HepG2 (cell line): ENCODE data around the gene DCDC2C. TPM values are rescaled to one million over a fixed set of nuclear protein-coding genes. Genes with fewer than 3 reads are reported as not detected.

Source experiments
- ATAC-seq: fragments of 200-7000 bp; cut with Tn5 transposase; 3 replicates; pipeline ENCODE4 v1.9.1; 2020; ENCODE audit warnings: mild to moderate bottlenecking, moderate library complexity
- BruUV-seq: library from RNA; stranded (reverse); fragments of 400-500 nt; replicated peaks from 2 replicates; lab custom pipeline; 2021; lab: Mats Ljungman, UMichigan
- CTCF ChIA-PET: fragments of 300-600 bp; formaldehyde crosslinking; extraction: SDS; loops from one replicate; lab custom pipeline; 2021; ENCODE audit warnings: low total read pairs, inconsistent platforms, low intra/inter-chr PET ratio; lab: Yijun Ruan, JAX
- POLR2A ChIA-PET: fragments of 350-600 bp; sonication (Branson Sonifier 250); formaldehyde crosslinking; loops from one replicate; lab custom pipeline; 2020; ENCODE audit warnings: antibody characterized with exemption, inconsistent platforms; lab: Yijun Ruan, JAX
- DNase-seq: peaks from one replicate; pipeline ENCODE4 v3.0.0-alpha.2; 2015; ENCODE audit warnings: low spot score
- FAIRE-seq: peaks from 3 replicates; lab custom pipeline; 2011; peaks lifted over from hg19 to GRCh38; lab: Jason Lieb, UNC
- H2AFZ ChIP-seq: one replicate; pipeline ENCODE4 v1.6.1; 2011; ENCODE audit warnings: low read length, inconsistent platforms
- H3K27ac ChIP-seq: fragments of 300-600 bp; 3 replicates; pipeline ENCODE4 v1.8.0; 2011; ENCODE audit warnings: mixed run types, mild to moderate bottlenecking, mixed read lengths, low read length, inconsistent platforms; ENCODE audit not compliant: insufficient read depth; ENCODE audit errors: extremely low read length
- H3K27me3 ChIP-seq, 2 experiments: fragments of 200-600 bp in 1 of 2; 2 replicates in 1 of 2; 3 replicates in 1 of 2; pipeline versions ENCODE4 v1.6.0 to v1.8.0; 2011; ENCODE audit warnings: low read length in 2 of 2, mild to moderate bottlenecking in 2 of 2, moderate library complexity in 2 of 2, inconsistent platforms in 1 of 2; ENCODE audit not compliant: insufficient read depth in 2 of 2, control insufficient read depth in 1 of 2
- H3K36me3 ChIP-seq, 2 experiments: fragments of 200-600 bp in 1 of 2; replicated peaks in 1 of 2; 2 replicates in 1 of 2; 3 replicates in 1 of 2; pipeline versions ENCODE4 v1.5.1 to v1.8.0; 2011; ENCODE audit warnings: low read length in 2 of 2, inconsistent platforms in 1 of 2; ENCODE audit not compliant: insufficient read depth in 2 of 2, control insufficient read depth in 1 of 2
- H3K4me1 ChIP-seq: 2 replicates; pipeline ENCODE4 v1.5.1; 2012; ENCODE audit warnings: low read length, inconsistent platforms; ENCODE audit not compliant: insufficient read depth
- H3K4me2 ChIP-seq: 2 replicates; pipeline ENCODE4 v1.6.0; 2011; ENCODE audit warnings: low read depth, low read length, inconsistent platforms
- H3K4me3 ChIP-seq, 3 experiments: fragments of 200-600 bp in 1 of 3; sonication (generic), shearing (Covaris generic) in 1 of 3; replicated peaks in 1 of 3; 2 replicates each; pipeline ENCODE4 v1.5.1; 2011 to 2016; ENCODE audit warnings: low read length in 3 of 3, inconsistent platforms in 2 of 3, low read depth in 2 of 3, mild to moderate bottlenecking in 2 of 3, control low read depth in 1 of 3, mixed read lengths in 1 of 3; ENCODE audit not compliant: insufficient read depth in 1 of 3
- H3K79me2 ChIP-seq: one replicate; pipeline ENCODE4 v1.6.1; 2011; ENCODE audit warnings: low read length, inconsistent platforms; ENCODE audit not compliant: insufficient read depth
- H3K9ac ChIP-seq: 2 replicates; pipeline ENCODE4 v1.6.0; 2011; ENCODE audit warnings: mild to moderate bottlenecking, low read depth, low read length, inconsistent platforms; ENCODE audit not compliant: insufficient read depth
- H3K9me3 ChIP-seq: 2 replicates; pipeline ENCODE4 v1.5.1; 2012; ENCODE audit warnings: mild to moderate bottlenecking, low read length
- H4K20me1 ChIP-seq: 2 replicates; pipeline ENCODE4 v1.6.0; 2011; ENCODE audit warnings: inconsistent platforms, mild to moderate bottlenecking, low read length, moderate library complexity; ENCODE audit not compliant: insufficient read depth
- FOXK1 ChIP-seq: sonication (generic); formaldehyde crosslinking; IDR thresholded peaks from 2 replicates; pipeline ENCODE4 v1.4.0; 2020; ENCODE audit warnings: low read depth, missing genetic modification reagents, borderline replicate concordance
- GTF2F1 ChIP-seq: fragments of 150-350 bp; IDR thresholded peaks from 2 replicates; pipeline ENCODE4 v1.6.1; 2014; ENCODE audit warnings: low read length
- ISL2 ChIP-seq: sonication (generic); formaldehyde crosslinking; IDR thresholded peaks from 2 replicates; pipeline ENCODE4 v1.5.0; 2020; ENCODE audit warnings: missing genetic modification reagents
- POLR2A ChIP-seq, 2 experiments: IDR thresholded peaks; 2 replicates each; pipeline ENCODE4 v1.6.1; 2011; ENCODE audit warnings: low read depth in 2 of 2, low read length in 2 of 2, mild to moderate bottlenecking in 1 of 2, moderate library complexity in 1 of 2; ENCODE audit not compliant: insufficient read depth in 1 of 2
- TRIM24 ChIP-seq: sonication (generic); formaldehyde crosslinking; IDR thresholded peaks from 2 replicates; pipeline ENCODE4 v1.8.0; 2022; ENCODE audit warnings: mild to moderate bottlenecking, missing genetic modification reagents
- ZFP1 ChIP-seq: IDR thresholded peaks from 2 replicates; pipeline ENCODE4 v1.6.1; 2016
- ZKSCAN8 ChIP-seq: IDR thresholded peaks from 2 replicates; pipeline ENCODE4 v1.6.1; 2016; ENCODE audit warnings: borderline replicate concordance, missing genetic modification reagents, missing compliant biosample characterization
- ZNF205 ChIP-seq: IDR thresholded peaks from 2 replicates; pipeline ENCODE4 v1.6.1; 2018; ENCODE audit warnings: missing biosample characterization, missing genetic modification reagents
- ZNF253 ChIP-seq: sonication (generic); formaldehyde crosslinking; IDR thresholded peaks from 2 replicates; pipeline ENCODE4 v1.8.0; 2022; ENCODE audit warnings: mild to moderate bottlenecking, missing genetic modification reagents, borderline replicate concordance
- ZNF329 ChIP-seq: sonication (generic); formaldehyde crosslinking; IDR thresholded peaks from 2 replicates; pipeline ENCODE4 v1.9.0; 2021; ENCODE audit warnings: low read depth, mild to moderate bottlenecking, missing genetic modification reagents
- ZNF543 ChIP-seq: sonication (generic); formaldehyde crosslinking; IDR thresholded peaks from 2 replicates; pipeline ENCODE4 v1.4.0; 2020; ENCODE audit warnings: mild to moderate bottlenecking, missing genetic modification reagents
- ZNF556 ChIP-seq: sonication (generic); formaldehyde crosslinking; IDR thresholded peaks from 2 replicates; pipeline ENCODE4 v1.4.0; 2020; ENCODE audit warnings: mild to moderate bottlenecking, missing genetic modification reagents, borderline replicate concordance
- WGBS: methylation state at CpG from one replicate; pipeline ENCODE4 v1.1.6; 2017; ENCODE audit warnings: low lambda C conversion rate; 5-methylcytosine and 5-hydroxymethylcytosine counted together
- in situ Hi-C: cut with HindIII; loops from 2 replicates; pipeline ENCODE4 v1.10.0; 2017; ENCODE audit warnings: low pct_unique_long_range_greater_than_20kb; ENCODE audit not compliant: extremely low pct_ligation_motif_present
- intact Hi-C: fragments of 100-400 bp; cut with micrococcal nuclease; formaldehyde crosslinking; loops from one replicate; pipeline ENCODE4 v1.10.0; 2022; ENCODE audit not compliant: unreplicated experiment
- polyA plus RNA-seq, 8 experiments: library from polyadenylated mRNA; depleted of rRNA in 3 of 8; stranded (reverse) in 7 of 8; unstranded in 1 of 8; fragments of >200 nt; fragmentation: Illumina TruSeq in 4 of 8; extraction: Trizol in 4 of 8; gene quantifications; 2 replicates each; pipeline versions ENCODE4 v1.2.1 to v1.2.3, GENCODE V29; 2011 to 2016; ENCODE audit warnings: low read depth in 4 of 8, missing spikeins in 1 of 8, mixed read lengths in 1 of 8; ENCODE audit not compliant: insufficient read depth in 1 of 8
- total RNA-seq, 5 experiments: library from RNA; depleted of rRNA; stranded (reverse); fragments of >200 nt; fragmentation: Illumina TruSeq; extraction: Trizol; gene quantifications; 2 replicates each; pipeline ENCODE4 v1.2.3, GENCODE V29; 2016; ENCODE audit warnings: low read depth in 1 of 5
- TF ChIP-seq, protein P1 (sequence below): sonication (generic); formaldehyde crosslinking; IDR thresholded peaks from 2 replicates; pipeline ENCODE4 v1.8.0; 2022; ENCODE audit warnings: missing genetic modification reagents, mild to moderate bottlenecking, inconsistent platforms, borderline replicate concordance

Gene DCDC2C
- total and polyA plus RNA-seq, 2 of the 13 experiments (the other 11 are each of a cell fraction or from before 2014, with no cell fraction given): not detected

DNA sequence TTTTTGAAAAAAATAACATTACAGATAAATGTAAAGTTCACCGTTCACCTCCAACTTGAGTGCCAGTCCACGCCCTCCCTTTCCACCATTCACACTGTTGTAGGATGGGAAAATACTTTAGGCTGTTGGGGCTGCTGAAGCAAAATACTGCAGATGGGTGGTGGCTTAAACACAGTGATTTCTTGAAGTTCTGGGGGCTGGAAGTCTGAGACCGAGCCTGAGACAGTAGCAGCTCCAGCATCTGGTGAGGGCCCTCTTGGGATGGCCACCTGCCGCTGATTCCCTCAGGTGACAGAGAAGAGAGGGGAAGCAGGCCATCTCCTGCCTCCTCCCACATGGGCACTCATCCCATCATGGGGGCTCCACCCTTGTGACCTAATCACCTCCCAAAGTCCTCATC is 27.7 kb upstream of the DCDC2C start:
- Histone ChIP-seq H4K20me1 (no peaks in the 10 kb centered on the region), H3K27ac (no peak overlapping the region), H3K4me3 (no peak overlapping the region), H3K36me3 (no peaks in the 10 kb centered on the region), H3K79me2 (no peaks in the 10 kb centered on the region), H2AFZ (no peak overlapping the region), H3K4me1 (peaks cover 13% of the 10 kb centered on the region), H3K9me3 (no peaks in the 10 kb centered on the region), H3K4me2 (no peak overlapping the region), H3K9ac (no peak overlapping the region), H3K27me3 (peaks cover 3 to 41% of the 10 kb centered on the region in 2 experiments; a peak in 3 of 5 replicates)
- FAIRE-seq (no peak), ATAC-seq (no peak), DNase-seq (no peak)
- TF ChIP-seq POLR2A (IDR thresholded peaks at IDR 0.05; ENCODE audit: insufficient read depth in 1 of 2, low read depth in 2 of 2, low read length in 2 of 2): no peak
- TF ChIP-seq ZNF205: no peak
- TF ChIP-seq, protein P1, sequence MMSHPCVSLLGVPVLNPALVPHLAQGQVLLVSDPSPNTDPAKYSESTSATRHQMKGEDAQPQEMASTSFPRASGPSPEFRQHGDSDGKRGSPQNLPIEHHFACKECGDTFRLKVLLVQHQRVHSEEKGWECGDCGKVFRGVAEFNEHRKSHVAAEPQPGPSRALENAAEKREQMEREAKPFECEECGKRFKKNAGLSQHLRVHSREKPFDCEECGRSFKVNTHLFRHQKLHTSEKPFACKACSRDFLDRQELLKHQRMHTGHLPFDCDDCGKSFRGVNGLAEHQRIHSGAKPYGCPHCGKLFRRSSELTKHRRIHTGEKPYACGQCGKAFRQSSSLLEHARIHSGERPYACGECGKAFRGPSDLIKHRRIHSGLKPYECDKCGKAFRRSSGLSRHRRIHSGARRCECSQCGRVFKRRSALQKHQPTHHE (CRISPR knock-in tag): no peak
- TF ChIP-seq ISL2 (CRISPR knock-in tag): no peak
- TF ChIP-seq ZFP1 (CRISPR knock-in tag): no peak
- no peak for TF ChIP-seq ZNF556 (CRISPR knock-in tag)
- no peak for TF ChIP-seq FOXK1
- intact Hi-C loops: no loop called here
- 26% methylated on average over 3 of the region's 4 CpGs for WGBS
- CTCF ChIA-PET: no interaction called here
- POLR2A ChIA-PET: no interaction called here
- in situ Hi-C loops: no loop called here
- BruUV-seq: no TSS peak

DNA sequence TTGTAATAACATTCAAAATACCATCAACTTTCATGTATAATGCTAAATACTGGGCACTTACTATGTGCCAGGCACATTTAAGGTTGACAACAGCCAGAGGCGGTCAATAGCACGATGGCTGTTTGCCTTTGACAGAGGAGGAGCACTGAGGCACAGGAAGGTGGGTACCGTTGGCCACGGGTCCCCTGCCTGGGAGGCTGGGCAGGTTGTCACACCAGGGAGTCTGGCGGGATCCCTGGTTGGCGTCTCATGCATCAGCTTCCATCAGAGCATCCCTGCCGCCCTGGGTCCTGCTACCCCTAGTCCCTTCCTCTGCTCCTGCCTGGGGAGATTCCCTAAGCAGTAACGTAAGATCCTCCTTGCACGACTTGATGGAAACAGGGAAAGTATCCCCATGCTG is 25.9 kb upstream of the DCDC2C start:
- no peak for DNase-seq
- no peak for FAIRE-seq
- no peaks in the 10 kb centered on the region for H3K36me3 ChIP-seq
- no peaks in the 10 kb centered on the region for H4K20me1 ChIP-seq
- peaks cover 13% of the 10 kb centered on the region for H3K4me1 ChIP-seq
- no peak for TF ChIP-seq ZNF253
- no peak for TF ChIP-seq ZNF543 (CRISPR knock-in tag)
- no peak for TF ChIP-seq GTF2F1
- TF ChIP-seq TRIM24 (CRISPR knock-in tag): no peak
- no peak for TF ChIP-seq ZNF329
- no peak for TF ChIP-seq ZKSCAN8 (CRISPR knock-in tag)
- WGBS: 63% methylated on average over 7 of the region's 9 CpGs
- no peak for ATAC-seq
- no peak overlapping the region for H3K4me2 ChIP-seq
- intact Hi-C loops (no loop called here), in situ Hi-C loops (no loop called here)
- peaks cover 3 to 34% of the 10 kb centered on the region in 2 experiments; a peak in 3 of 5 replicates for H3K27me3 ChIP-seq
- no TSS peak for BruUV-seq
- no peaks in the 10 kb centered on the region for H3K9me3 ChIP-seq
- ChIA-PET CTCF (no interaction called here), POLR2A (no interaction called here)
- no peaks in the 10 kb centered on the region for H3K79me2 ChIP-seq
- H2AFZ ChIP-seq: no peak overlapping the region
- H3K4me3 ChIP-seq: no peak overlapping the region
- H3K9ac ChIP-seq: no peak overlapping the region
- H3K27ac ChIP-seq: no peak overlapping the region
